HepG2 (cell line): Measurements from ENCODE around the gene ARL4C. TPM values are rescaled to one million over a fixed set of nuclear protein-coding genes. Genes with fewer than 3 reads are reported as not detected.

Experiments used
- ARNT ChIP-seq: fragments of 450-650 bp; IDR thresholded peaks from 2 replicates; pipeline ENCODE4 v1.6.1; 2017
- ATF3 ChIP-seq: sonication (generic); formaldehyde crosslinking; IDR thresholded peaks from 2 replicates; pipeline ENCODE4 v1.4.0; 2020; ENCODE audit warnings: missing genetic modification reagents
- CBFB ChIP-seq: sonication (generic); formaldehyde crosslinking; IDR thresholded peaks from 2 replicates; pipeline ENCODE4 v1.4.0; 2020; ENCODE audit warnings: missing genetic modification reagents
- ETV5 ChIP-seq: IDR thresholded peaks from 2 replicates; pipeline ENCODE4 v1.6.1; 2018; ENCODE audit warnings: missing biosample characterization, missing genetic modification reagents, inconsistent platforms, borderline replicate concordance
- FOSL2 ChIP-seq: sonication (generic); formaldehyde crosslinking; IDR thresholded peaks from 2 replicates; pipeline ENCODE4 v1.4.0; 2020; ENCODE audit warnings: missing genetic modification reagents
- FOXO1 ChIP-seq: sonication (generic); formaldehyde crosslinking; IDR thresholded peaks from 2 replicates; pipeline ENCODE4 v1.4.0; 2020; ENCODE audit warnings: missing genetic modification reagents
- GATAD2A ChIP-seq: IDR thresholded peaks from 2 replicates; pipeline ENCODE4 v1.6.1; 2016
- HMGXB4 ChIP-seq, 2 experiments: sonication (generic) in 1 of 2; formaldehyde crosslinking in 1 of 2; IDR thresholded peaks; 2 replicates each; pipeline versions ENCODE4 v1.4.0 to v1.6.1; 2018 to 2020; ENCODE audit warnings: missing genetic modification reagents in 2 of 2, borderline replicate concordance in 1 of 2, low read depth in 1 of 2, mild to moderate bottlenecking in 1 of 2, missing biosample characterization in 1 of 2
- HOXA5 ChIP-seq: sonication (generic); formaldehyde crosslinking; IDR thresholded peaks from 2 replicates; pipeline ENCODE4 v1.4.0; 2020; ENCODE audit warnings: missing genetic modification reagents
- KLF16 ChIP-seq, 2 experiments: sonication (generic) in 1 of 2; formaldehyde crosslinking in 1 of 2; IDR thresholded peaks; 2 replicates each; pipeline versions ENCODE4 v1.6.1 to v1.8.0; 2016 to 2023; ENCODE audit warnings: missing genetic modification reagents in 2 of 2, missing compliant biosample characterization in 1 of 2
- MED1 ChIP-seq: sonication (generic); formaldehyde crosslinking; IDR thresholded peaks from 2 replicates; pipeline ENCODE4 v1.4.0; 2020; ENCODE audit warnings: missing genetic modification reagents
- MXD4 ChIP-seq: IDR thresholded peaks from 2 replicates; pipeline ENCODE4 v1.6.1; 2016; ENCODE audit warnings: mild to moderate bottlenecking, missing biosample characterization, missing genetic modification reagents
- MYNN ChIP-seq: sonication (generic); formaldehyde crosslinking; IDR thresholded peaks from 2 replicates; pipeline ENCODE4 v1.4.0; 2020; ENCODE audit warnings: mild to moderate bottlenecking, low read depth, missing genetic modification reagents
- RFXAP ChIP-seq: sonication (generic); formaldehyde crosslinking; IDR thresholded peaks from 2 replicates; pipeline ENCODE4 v1.4.0; 2020; ENCODE audit warnings: missing genetic modification reagents, borderline replicate concordance
- SALL1 ChIP-seq: sonication (generic); formaldehyde crosslinking; IDR thresholded peaks from 2 replicates; pipeline ENCODE4 v1.8.0; 2022; ENCODE audit warnings: mild to moderate bottlenecking, missing genetic modification reagents
- SMAD1 ChIP-seq: sonication (generic); formaldehyde crosslinking; IDR thresholded peaks from 2 replicates; pipeline ENCODE4 v1.4.0; 2020; ENCODE audit warnings: missing genetic modification reagents, low read depth, mild to moderate bottlenecking, borderline replicate concordance
- SMC3 ChIP-seq: IDR thresholded peaks from 2 replicates; pipeline ENCODE4 v1.6.1; 2011; ENCODE audit warnings: low read length, improper control_type of control experiment
- TRIM24 ChIP-seq: sonication (generic); formaldehyde crosslinking; IDR thresholded peaks from 2 replicates; pipeline ENCODE4 v1.8.0; 2022; ENCODE audit warnings: mild to moderate bottlenecking, missing genetic modification reagents
- XRCC5 ChIP-seq: fragments of 200-400 bp; formaldehyde crosslinking; optimal IDR thresholded peaks from 2 replicates; pipeline ENCODE3; 2017; ENCODE audit warnings: mild to moderate bottlenecking, low read length
- ZEB1 ChIP-seq: IDR thresholded peaks from 2 replicates; pipeline ENCODE4 v1.6.1; 2012; ENCODE audit warnings: mild to moderate bottlenecking, low read depth, inconsistent platforms; ENCODE audit not compliant: insufficient replicate concordance
- ZNF124 ChIP-seq: sonication (generic); formaldehyde crosslinking; IDR thresholded peaks from 2 replicates; pipeline ENCODE4 v1.4.0; 2020; ENCODE audit warnings: missing genetic modification reagents
- ZNF180 ChIP-seq: sonication (generic); formaldehyde crosslinking; IDR thresholded peaks from 2 replicates; pipeline ENCODE4 v1.4.0; 2020; ENCODE audit warnings: low read depth, missing genetic modification reagents, borderline replicate concordance
- ZNF224 ChIP-seq: sonication (generic); formaldehyde crosslinking; IDR thresholded peaks from 2 replicates; pipeline ENCODE4 v1.5.0; 2020; ENCODE audit warnings: mild to moderate bottlenecking, missing genetic modification reagents
- ZNF557 ChIP-seq: sonication (generic); formaldehyde crosslinking; IDR thresholded peaks from 2 replicates; pipeline ENCODE4 v1.4.0; 2020; ENCODE audit warnings: missing genetic modification reagents
- ZNF607 ChIP-seq: sonication (generic); formaldehyde crosslinking; IDR thresholded peaks from 2 replicates; pipeline ENCODE4 v1.5.1; 2020; ENCODE audit warnings: missing genetic modification reagents, mild to moderate bottlenecking, borderline replicate concordance
- ZNF703 ChIP-seq: sonication (generic); formaldehyde crosslinking; IDR thresholded peaks from 2 replicates; pipeline ENCODE4 v1.5.1; 2020; ENCODE audit warnings: missing genetic modification reagents, mild to moderate bottlenecking, moderate library complexity, borderline replicate concordance
- ZNF746 ChIP-seq: sonication (generic); formaldehyde crosslinking; IDR thresholded peaks from 2 replicates; pipeline ENCODE4 v1.8.0; 2022; ENCODE audit warnings: mild to moderate bottlenecking, missing genetic modification reagents
- polyA plus RNA-seq, 8 experiments: library from polyadenylated mRNA; depleted of rRNA in 3 of 8; stranded (reverse) in 7 of 8; unstranded in 1 of 8; fragments of >200 nt; fragmentation: Illumina TruSeq in 4 of 8; extraction: Trizol in 4 of 8; gene quantifications; 2 replicates each; pipeline versions ENCODE4 v1.2.1 to v1.2.3, GENCODE V29; 2011 to 2016; ENCODE audit warnings: low read depth in 4 of 8, missing spikeins in 1 of 8, mixed read lengths in 1 of 8; ENCODE audit not compliant: insufficient read depth in 1 of 8
- total RNA-seq, 5 experiments: library from RNA; depleted of rRNA; stranded (reverse); fragments of >200 nt; fragmentation: Illumina TruSeq; extraction: Trizol; gene quantifications; 2 replicates each; pipeline ENCODE4 v1.2.3, GENCODE V29; 2016; ENCODE audit warnings: low read depth in 1 of 5
- TF ChIP-seq, protein P1 (sequence below): sonication (generic); formaldehyde crosslinking; IDR thresholded peaks from 2 replicates; pipeline ENCODE4 v1.4.0; 2020; ENCODE audit warnings: missing genetic modification reagents

The ARL4C gene
- total and polyA plus RNA-seq, 2 of the 13 experiments (the other 11 are each of a cell fraction or from before 2014, with no cell fraction given): 0.07 to 0.15 TPM

DNA sequence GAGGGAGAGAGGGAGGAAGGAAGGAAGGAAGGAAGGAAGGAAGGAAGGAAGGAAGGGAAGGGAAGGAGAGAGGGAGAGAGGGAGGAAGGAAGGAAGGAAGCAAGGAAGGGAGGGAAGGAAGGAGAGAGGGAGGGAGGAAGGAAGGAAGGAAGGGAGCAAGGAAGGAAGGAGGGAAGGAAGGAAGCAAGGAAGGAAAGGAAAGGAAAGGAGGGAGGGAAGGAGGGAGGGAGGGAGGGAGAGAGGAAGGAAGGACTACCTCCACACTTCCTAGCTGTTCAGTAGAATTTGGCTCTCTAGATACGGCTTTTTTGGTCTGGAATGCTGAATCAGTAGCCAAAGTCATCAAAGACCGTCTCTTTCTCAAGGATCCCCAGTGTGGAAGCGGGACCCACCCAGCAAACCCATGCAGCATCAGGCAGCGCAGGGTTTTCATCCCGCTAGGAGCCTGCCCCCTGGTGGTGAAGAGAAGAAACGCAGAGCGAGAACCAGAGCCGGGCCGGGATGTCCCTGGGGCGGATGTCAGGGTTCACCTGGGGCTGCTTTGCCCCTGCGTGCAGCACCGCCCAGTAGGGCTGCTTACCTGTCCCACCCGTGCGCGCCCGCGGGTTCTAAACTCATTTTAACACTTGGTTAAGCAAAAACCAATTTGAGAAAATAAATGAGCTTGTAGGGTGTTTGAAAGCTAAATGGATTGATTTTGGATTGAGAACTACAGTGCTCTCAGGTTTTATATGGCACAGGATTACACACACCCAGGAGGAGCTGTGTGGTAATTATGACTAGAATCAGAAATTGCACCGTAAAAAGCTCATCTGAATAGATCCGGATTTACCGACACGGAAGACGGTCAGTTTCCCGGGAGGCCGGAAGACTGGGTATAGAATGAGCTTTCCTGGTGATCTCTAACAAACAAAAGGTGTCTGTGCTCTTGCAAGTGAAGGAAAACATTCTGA lies 48.1 kb upstream of the ARL4C start (continued):
- TF ChIP-seq MED1 (CRISPR knock-in tag) (0 out of 2 replicates have a peak, but pooled peaks have one; percentile 20), HMGXB4 (CRISPR knock-in tag; IDR thresholded peaks at IDR 0.05; ENCODE audit: borderline replicate concordance in 1 of 2, low read depth in 1 of 2) (0 out of 4 replicates have a peak, but pooled peaks have one; percentile 22 to 46), SALL1 (CRISPR knock-in tag) (peak; percentile 74), SMAD1 (no peak), ARNT (no peak), RFXAP (CRISPR knock-in tag) (no peak), HOXA5 (CRISPR knock-in tag) (peak; percentile 32; the same call in 1 of the 2 replicates), MXD4 (CRISPR knock-in tag) (no peak), ZNF224 (CRISPR knock-in tag) (no peak), ATF3 (CRISPR knock-in tag) (no peak), FOSL2 (peak; percentile 40; the same call in 1 of the 2 replicates), TRIM24 (CRISPR knock-in tag) (no peak), CBFB (CRISPR knock-in tag) (no peak), ZNF124 (CRISPR knock-in tag) (no peak), XRCC5 (peak; percentile 93), ZNF180 (CRISPR knock-in tag) (no peak), ZNF607 (CRISPR knock-in tag) (no peak), ZNF557 (CRISPR knock-in tag) (no peak), ETV5 (CRISPR knock-in tag) (peak; percentile 34; the same call in 1 of the 2 replicates), ZEB1 (peak; percentile 62), MYNN (CRISPR knock-in tag) (peak; percentile 62; the same call in 1 of the 2 replicates), KLF16 (CRISPR knock-in tag; IDR thresholded peaks at IDR 0.05) (no peak), SMC3 (peak; percentile 73), GATAD2A (0 out of 2 replicates have a peak, but pooled peaks have one; percentile 16), ZNF703 (CRISPR knock-in tag) (no peak), FOXO1 (CRISPR knock-in tag) (peak; percentile 11; the same call in 1 of the 2 replicates), ZNF746 (CRISPR knock-in tag) (no peak)
- TF ChIP-seq, protein P1, sequence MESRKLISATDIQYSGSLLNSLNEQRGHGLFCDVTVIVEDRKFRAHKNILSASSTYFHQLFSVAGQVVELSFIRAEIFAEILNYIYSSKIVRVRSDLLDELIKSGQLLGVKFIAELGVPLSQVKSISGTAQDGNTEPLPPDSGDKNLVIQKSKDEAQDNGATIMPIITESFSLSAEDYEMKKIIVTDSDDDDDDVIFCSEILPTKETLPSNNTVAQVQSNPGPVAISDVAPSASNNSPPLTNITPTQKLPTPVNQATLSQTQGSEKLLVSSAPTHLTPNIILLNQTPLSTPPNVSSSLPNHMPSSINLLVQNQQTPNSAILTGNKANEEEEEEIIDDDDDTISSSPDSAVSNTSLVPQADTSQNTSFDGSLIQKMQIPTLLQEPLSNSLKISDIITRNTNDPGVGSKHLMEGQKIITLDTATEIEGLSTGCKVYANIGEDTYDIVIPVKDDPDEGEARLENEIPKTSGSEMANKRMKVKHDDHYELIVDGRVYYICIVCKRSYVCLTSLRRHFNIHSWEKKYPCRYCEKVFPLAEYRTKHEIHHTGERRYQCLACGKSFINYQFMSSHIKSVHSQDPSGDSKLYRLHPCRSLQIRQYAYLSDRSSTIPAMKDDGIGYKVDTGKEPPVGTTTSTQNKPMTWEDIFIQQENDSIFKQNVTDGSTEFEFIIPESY (CRISPR knock-in tag): 0 out of 2 replicates have a peak, but pooled peaks have one; percentile 29
